Bronchial smooth muscle cell (primary cell): ENCODE measurements around the gene AGPS. TPM values are rescaled to one million over a fixed set of nuclear protein-coding genes. Genes with fewer than 3 reads are reported as not detected.

Experiments
- total RNA-seq: library from RNA; depleted of rRNA; stranded (reverse); fragments of >200 nt; gene quantifications from 2 replicates; pipeline ENCODE4 v1.2.1, GENCODE V29; 2014

AGPS gene
- total RNA-seq, result 16.4 and 18.9 TPM in 2 replicates

DNA sequence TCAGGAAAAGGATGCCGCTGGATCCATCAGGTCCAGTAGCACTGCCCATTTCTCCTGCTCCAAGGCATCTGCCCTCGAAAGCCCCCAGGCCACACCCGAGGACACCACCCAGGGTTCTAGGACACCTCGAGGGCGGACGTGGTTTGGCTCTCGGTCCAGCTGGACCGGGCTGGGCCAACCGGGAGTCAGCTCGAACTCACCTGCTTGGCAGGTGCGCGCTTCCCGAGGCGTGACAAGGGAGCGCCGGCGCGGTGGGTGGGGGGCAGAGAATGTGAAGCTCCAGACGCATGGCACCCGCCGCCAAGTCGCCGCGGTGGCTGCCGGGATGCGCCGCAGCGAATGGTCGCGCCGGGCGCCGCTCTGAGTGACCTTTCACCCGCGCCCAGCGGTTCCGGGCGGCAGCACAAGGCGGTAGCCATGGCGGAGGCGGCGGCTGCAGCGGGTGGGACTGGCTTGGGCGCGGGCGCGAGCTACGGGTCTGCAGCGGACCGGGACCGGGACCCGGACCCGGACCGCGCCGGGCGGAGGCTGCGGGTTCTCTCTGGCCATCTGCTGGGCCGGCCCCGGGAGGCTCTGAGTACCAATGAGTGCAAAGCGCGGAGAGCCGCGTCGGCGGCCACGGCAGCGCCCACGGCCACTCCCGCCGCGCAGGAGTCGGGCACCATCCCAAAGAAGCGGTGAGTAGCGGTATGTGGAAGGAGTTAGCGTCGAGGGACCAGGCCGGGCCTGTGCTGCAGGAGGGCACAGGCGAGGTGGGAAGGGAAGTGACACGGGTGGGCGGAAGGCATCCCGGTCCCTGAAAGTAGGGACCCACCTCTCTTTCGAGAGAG, at the start of gene AGPS:
AGPS (plus strand) TSS at position 401 of the 830 bp plus-strand sequence; CDS start at position 418, 17 bp downstream.

Other genes with a start within 250 kb of the AGPS start
- 13.7 and 24.6 TPM in 2 replicates for gene HNRNPA3, start 180.0 kb upstream of the AGPS start, total RNA-seq
- 64.6 and 74.6 TPM in 2 replicates for gene NFE2L2, start 128.0 kb upstream of the AGPS start, total RNA-seq